Astrocyte (in vitro differentiated cells and primary cell): ENCODE measurements around the gene EZH1. TPM values are rescaled to one million over a fixed set of nuclear protein-coding genes. Genes with fewer than 3 reads are reported as not detected.

Source experiments
- DNase-seq: peaks from one replicate; pipeline ENCODE4 v3.0.0-alpha.2; 2010; ENCODE audit warnings: low read depth
- FAIRE-seq: peaks from 2 replicates; lab custom pipeline; 2011; peaks lifted over from hg19 to GRCh38; lab: Jason Lieb, UNC
- H2AFZ ChIP-seq: 2 replicates; pipeline ENCODE4 v1.6.0; 2012; ENCODE audit warnings: low read depth, low read length, inconsistent platforms
- H3K27ac ChIP-seq: 2 replicates; pipeline ENCODE4 v1.5.1; 2011; ENCODE audit warnings: low read depth, low read length, inconsistent platforms
- H3K27me3 ChIP-seq: 2 replicates; pipeline ENCODE4 v1.6.0; 2011; ENCODE audit warnings: low read length, inconsistent platforms; ENCODE audit not compliant: insufficient read depth
- H3K36me3 ChIP-seq: 2 replicates; pipeline ENCODE4 v1.5.1; 2011; ENCODE audit warnings: low read length, inconsistent platforms; ENCODE audit not compliant: insufficient read depth
- H3K4me1 ChIP-seq: 2 replicates; pipeline ENCODE4 v1.5.1; 2011; ENCODE audit warnings: low read length, inconsistent platforms; ENCODE audit not compliant: insufficient read depth
- H3K4me2 ChIP-seq: 2 replicates; pipeline ENCODE4 v1.6.0; 2012; ENCODE audit warnings: low read length, inconsistent platforms
- H3K4me3 ChIP-seq: 2 replicates; pipeline ENCODE4 v1.5.1; 2011; ENCODE audit warnings: low read depth, mild to moderate bottlenecking, low read length, inconsistent platforms; ENCODE audit not compliant: insufficient read depth
- H3K79me2 ChIP-seq: 2 replicates; pipeline ENCODE4 v1.6.0; 2012; ENCODE audit warnings: mild to moderate bottlenecking, low read length, inconsistent platforms; ENCODE audit not compliant: insufficient read depth
- H3K9ac ChIP-seq: 2 replicates; pipeline ENCODE4 v1.6.0; 2012; ENCODE audit warnings: mild to moderate bottlenecking, low read length, inconsistent platforms
- H3K9me3 ChIP-seq: 2 replicates; pipeline ENCODE4 v1.5.1; 2012; ENCODE audit warnings: low read depth, mild to moderate bottlenecking, low read length, inconsistent platforms; ENCODE audit not compliant: insufficient read depth
- H4K20me1 ChIP-seq: 2 replicates; pipeline ENCODE4 v1.6.0; 2012; ENCODE audit warnings: low read length, inconsistent platforms; ENCODE audit not compliant: insufficient read depth
- H3K27ac Mint-ChIP-seq: one replicate; pipeline ENCODE4 v1.8.0; 2021; ENCODE audit warnings: mild to moderate bottlenecking, mixed read lengths; ENCODE audit not compliant: unreplicated experiment
- H3K27me3 Mint-ChIP-seq: one replicate; pipeline ENCODE4 v1.8.0; 2021; ENCODE audit warnings: low read depth, mixed read lengths; ENCODE audit not compliant: unreplicated experiment
- H3K36me3 Mint-ChIP-seq: one replicate; pipeline ENCODE4 v1.8.0; 2021; ENCODE audit warnings: low read depth, mixed read lengths; ENCODE audit not compliant: unreplicated experiment
- H3K4me1 Mint-ChIP-seq: one replicate; pipeline ENCODE4 v1.8.0; 2021; ENCODE audit warnings: low read depth, mixed read lengths; ENCODE audit not compliant: unreplicated experiment
- H3K4me3 Mint-ChIP-seq: one replicate; pipeline ENCODE4 v1.8.0; 2021; ENCODE audit warnings: mild to moderate bottlenecking, moderate library complexity, mixed read lengths; ENCODE audit not compliant: unreplicated experiment
- H3K9me3 Mint-ChIP-seq: one replicate; pipeline ENCODE4 v1.8.0; 2021; ENCODE audit warnings: mild to moderate bottlenecking, mixed read lengths; ENCODE audit not compliant: unreplicated experiment
- EZH2 ChIP-seq: IDR thresholded peaks from 2 replicates; pipeline ENCODE4 v1.6.1; 2012; ENCODE audit warnings: mild to moderate bottlenecking, low read length, inconsistent platforms; ENCODE audit not compliant: insufficient read depth
- total RNA-seq: library from RNA; stranded (reverse); gene quantifications from 2 replicates; pipeline ENCODE4 v1.2.1, GENCODE V29; 2021
- TF ChIP-seq, protein P1 (sequence below): IDR thresholded peaks from 2 replicates; pipeline ENCODE4 v1.5.1; 2011; ENCODE audit warnings: low read depth, mild to moderate bottlenecking, inconsistent platforms, low read length, moderate library complexity; ENCODE audit not compliant: insufficient read depth

EZH1 gene
- total RNA-seq, 1 donor from 2014 or later: 15.2 TPM

DNA sequence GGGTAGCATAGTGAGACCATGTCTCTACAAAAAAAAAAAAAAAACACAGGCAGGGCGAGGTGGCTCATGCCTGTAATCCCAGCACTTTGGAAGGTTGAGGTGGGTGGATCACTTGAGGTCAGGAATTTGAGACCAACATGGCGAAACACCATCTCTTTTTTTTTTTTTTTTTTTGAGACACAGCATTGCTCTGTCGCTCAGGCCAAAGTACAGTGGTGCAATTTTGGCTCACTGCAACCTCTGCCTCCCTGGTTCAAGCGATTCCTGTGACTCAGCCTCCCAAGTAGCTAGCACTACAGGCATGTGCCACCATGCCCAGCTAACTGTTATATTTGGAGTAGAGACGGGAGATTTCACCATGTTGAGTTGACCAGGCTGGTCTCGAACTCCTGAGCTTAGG lies 21.3 kb upstream of the EZH1 start:
- H3K4me3 Mint-ChIP-seq: no peak overlapping the region
- FAIRE-seq: no peak

GRCh38 chr17:42761638-42762037 lies 16.8 kb upstream of the EZH1 start:
- Histone ChIP-seq H3K4me1 (peaks cover 2% of the 10 kb centered on the region), H2AFZ (peak overlapping the region; percentile 92), H3K9ac (peak overlapping the region; percentile 48), H4K20me1 (no peaks in the 10 kb centered on the region), H3K4me3 (peak overlapping the region; percentile 39), H3K27me3 (peaks cover 19% of the 10 kb centered on the region), H3K27ac (no peak overlapping the region), H3K4me2 (peak overlapping the region; percentile 85), H3K79me2 (no peaks in the 10 kb centered on the region), H3K9me3 (peaks cover 4% of the 10 kb centered on the region), H3K36me3 (no peaks in the 10 kb centered on the region)
- no peak for FAIRE-seq
- Mint-ChIP-seq H3K9me3 (no peaks in the 10 kb centered on the region), H3K4me3 (no peak overlapping the region), H3K4me1 (peaks cover 8% of the 10 kb centered on the region), H3K27me3 (peaks cover 17% of the 10 kb centered on the region), H3K36me3 (no peaks in the 10 kb centered on the region), H3K27ac (no peak overlapping the region)
- no peak for DNase-seq
- TF ChIP-seq, protein P1, sequence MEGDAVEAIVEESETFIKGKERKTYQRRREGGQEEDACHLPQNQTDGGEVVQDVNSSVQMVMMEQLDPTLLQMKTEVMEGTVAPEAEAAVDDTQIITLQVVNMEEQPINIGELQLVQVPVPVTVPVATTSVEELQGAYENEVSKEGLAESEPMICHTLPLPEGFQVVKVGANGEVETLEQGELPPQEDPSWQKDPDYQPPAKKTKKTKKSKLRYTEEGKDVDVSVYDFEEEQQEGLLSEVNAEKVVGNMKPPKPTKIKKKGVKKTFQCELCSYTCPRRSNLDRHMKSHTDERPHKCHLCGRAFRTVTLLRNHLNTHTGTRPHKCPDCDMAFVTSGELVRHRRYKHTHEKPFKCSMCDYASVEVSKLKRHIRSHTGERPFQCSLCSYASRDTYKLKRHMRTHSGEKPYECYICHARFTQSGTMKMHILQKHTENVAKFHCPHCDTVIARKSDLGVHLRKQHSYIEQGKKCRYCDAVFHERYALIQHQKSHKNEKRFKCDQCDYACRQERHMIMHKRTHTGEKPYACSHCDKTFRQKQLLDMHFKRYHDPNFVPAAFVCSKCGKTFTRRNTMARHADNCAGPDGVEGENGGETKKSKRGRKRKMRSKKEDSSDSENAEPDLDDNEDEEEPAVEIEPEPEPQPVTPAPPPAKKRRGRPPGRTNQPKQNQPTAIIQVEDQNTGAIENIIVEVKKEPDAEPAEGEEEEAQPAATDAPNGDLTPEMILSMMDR: no peak
- TF ChIP-seq EZH2: no peak

More for the DNA sequence above, 21.3 kb upstream of the EZH1 start:
- no peak for TF ChIP-seq EZH2
- TF ChIP-seq, protein P1: no peak
- H3K9me3 ChIP-seq: no peaks in the 10 kb centered on the region
- no peak for DNase-seq
- H3K79me2 ChIP-seq: no peaks in the 10 kb centered on the region
- peaks cover 9% of the 10 kb centered on the region for H3K27me3 Mint-ChIP-seq
- no peaks in the 10 kb centered on the region for H4K20me1 ChIP-seq
- peaks cover 2% of the 10 kb centered on the region for H3K4me1 ChIP-seq
- peaks cover 11% of the 10 kb centered on the region for H3K4me1 Mint-ChIP-seq
- no peak overlapping the region for H3K4me3 ChIP-seq
- no peak overlapping the region for H3K9ac ChIP-seq
- H3K9me3 Mint-ChIP-seq: no peaks in the 10 kb centered on the region
- no peaks in the 10 kb centered on the region for H3K36me3 Mint-ChIP-seq
- H2AFZ ChIP-seq: no peak overlapping the region
- no peak overlapping the region for H3K27ac Mint-ChIP-seq
- no peak overlapping the region for H3K27ac ChIP-seq
- H3K27me3 ChIP-seq: no peaks in the 10 kb centered on the region
- no peaks in the 10 kb centered on the region for H3K36me3 ChIP-seq
- H3K4me2 ChIP-seq: no peak overlapping the region
